Measurements from ENCODE around the gene ZNF471.

DNA sequence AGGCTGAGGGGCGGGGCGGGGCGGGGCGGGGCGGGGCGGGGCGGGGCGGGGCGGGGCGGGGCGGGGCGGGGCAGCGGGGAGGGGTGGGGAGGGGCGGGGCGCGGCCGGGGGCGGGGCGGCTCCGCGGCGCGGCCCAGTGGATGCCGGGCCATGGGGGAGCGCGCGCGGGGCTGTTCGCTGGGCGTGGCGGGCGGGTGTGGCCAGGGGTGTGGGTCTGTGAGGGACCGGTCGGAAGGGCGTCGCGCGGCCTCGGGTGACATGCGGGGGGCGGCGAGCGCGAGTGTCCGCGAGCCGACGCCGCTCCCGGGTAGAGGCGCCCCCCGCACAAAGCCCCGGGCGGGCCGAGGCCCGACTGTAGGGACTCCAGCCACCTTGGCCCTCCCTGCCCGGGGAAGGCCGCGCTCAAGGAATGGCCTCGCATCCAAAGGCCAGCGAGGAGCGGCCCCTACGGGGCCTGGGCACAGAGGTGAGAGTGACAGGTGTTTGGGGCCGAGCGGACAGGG lies 31.2 kb downstream of the ZNF471 start, which contains the start of gene ZFP28:
- TF ChIP-seq POLR2A (IDR thresholded peaks at IDR 0.05) = no peak
- TF ChIP-seq, protein P1, sequence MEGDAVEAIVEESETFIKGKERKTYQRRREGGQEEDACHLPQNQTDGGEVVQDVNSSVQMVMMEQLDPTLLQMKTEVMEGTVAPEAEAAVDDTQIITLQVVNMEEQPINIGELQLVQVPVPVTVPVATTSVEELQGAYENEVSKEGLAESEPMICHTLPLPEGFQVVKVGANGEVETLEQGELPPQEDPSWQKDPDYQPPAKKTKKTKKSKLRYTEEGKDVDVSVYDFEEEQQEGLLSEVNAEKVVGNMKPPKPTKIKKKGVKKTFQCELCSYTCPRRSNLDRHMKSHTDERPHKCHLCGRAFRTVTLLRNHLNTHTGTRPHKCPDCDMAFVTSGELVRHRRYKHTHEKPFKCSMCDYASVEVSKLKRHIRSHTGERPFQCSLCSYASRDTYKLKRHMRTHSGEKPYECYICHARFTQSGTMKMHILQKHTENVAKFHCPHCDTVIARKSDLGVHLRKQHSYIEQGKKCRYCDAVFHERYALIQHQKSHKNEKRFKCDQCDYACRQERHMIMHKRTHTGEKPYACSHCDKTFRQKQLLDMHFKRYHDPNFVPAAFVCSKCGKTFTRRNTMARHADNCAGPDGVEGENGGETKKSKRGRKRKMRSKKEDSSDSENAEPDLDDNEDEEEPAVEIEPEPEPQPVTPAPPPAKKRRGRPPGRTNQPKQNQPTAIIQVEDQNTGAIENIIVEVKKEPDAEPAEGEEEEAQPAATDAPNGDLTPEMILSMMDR (IDR thresholded peaks at IDR 0.05) = no peak
